T-helper 2 cell treated with Interferon-gamma antibody and Interleukin-4, amounts not matched to agents 100 ng/mL and 5 ng/mL, for 36 hours (primary cell): ENCODE data around the gene POLR2B. TPM values are rescaled to one million over a fixed set of nuclear protein-coding genes. Genes with fewer than 3 reads are reported as not detected.
"Not testable (repeated sequence)": the region's sequence is repeated elsewhere in the genome, so short reads cannot be mapped to it uniquely, and the experiment has no call there.

ENCODE experiments used
- intact Hi-C: fragments of 100-400 bp; cut with micrococcal nuclease; formaldehyde crosslinking; loops from one replicate; pipeline ENCODE4 v1.15.1; 2023
- total RNA-seq: library from RNA; stranded (reverse); gene quantifications from 2 replicates; pipeline ENCODE4 v1.2.3, GENCODE V29; 2022

The POLR2B gene
- total RNA-seq, result 115 and 122 TPM in 2 replicates

DNA sequence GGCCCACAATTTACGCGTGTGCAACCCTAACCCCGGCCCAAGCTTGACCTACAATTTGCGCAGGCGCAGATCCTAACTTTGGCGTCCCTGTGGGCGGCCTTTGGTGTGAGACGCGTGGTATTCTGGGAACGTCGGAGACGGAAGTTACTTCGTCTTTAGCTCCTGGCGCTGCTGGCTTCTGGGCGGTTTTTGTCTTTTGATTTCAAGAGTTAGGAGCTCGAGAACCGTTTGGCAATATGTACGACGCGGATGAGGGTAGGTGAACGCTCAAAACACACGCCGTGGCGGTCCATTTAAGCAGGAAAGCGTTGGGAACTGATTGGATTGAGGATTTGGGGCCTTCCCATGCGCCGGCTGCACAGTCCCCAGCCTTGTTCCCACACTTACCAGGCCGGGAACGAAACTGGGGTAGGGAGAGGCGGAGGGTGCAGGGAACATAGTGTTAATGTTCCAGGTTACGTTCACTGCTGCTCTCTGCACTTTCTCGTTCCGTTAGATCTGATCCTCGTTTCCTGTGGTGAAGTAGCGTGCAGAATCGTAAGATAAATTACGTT lies at the start of gene POLR2B:
Gene POLR2B, plus strand, starts transcription at position 147 of the 554 bp plus-strand sequence. Its CDS starts 90 bp downstream, at position 237.
- intact Hi-C loops, result loop anchor here (1.0 to 10.0 kb wide), 7 partner anchors 177 to 1582 kb away; partner anchors contain the start of genes AASDH, CEP135, CLOCK and SRP72

DNA sequence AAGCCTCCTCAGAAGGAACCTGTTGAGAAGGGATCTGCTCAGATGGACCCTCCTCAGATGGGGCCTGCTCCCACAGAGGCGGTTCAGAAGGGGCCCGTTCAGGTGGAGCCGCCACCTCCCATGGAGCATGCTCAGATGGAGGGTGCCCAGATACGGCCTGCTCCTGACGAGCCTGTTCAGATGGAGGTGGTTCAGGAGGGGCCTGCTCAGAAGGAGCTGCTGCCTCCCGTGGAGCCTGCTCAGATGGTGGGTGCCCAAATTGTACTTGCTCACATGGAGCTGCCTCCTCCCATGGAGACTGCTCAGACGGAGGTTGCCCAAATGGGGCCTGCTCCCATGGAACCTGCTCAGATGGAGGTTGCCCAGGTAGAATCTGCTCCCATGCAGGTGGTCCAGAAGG lies 48.1 kb upstream of the POLR2B start:
- intact Hi-C loops, result no loop called here

DNA sequence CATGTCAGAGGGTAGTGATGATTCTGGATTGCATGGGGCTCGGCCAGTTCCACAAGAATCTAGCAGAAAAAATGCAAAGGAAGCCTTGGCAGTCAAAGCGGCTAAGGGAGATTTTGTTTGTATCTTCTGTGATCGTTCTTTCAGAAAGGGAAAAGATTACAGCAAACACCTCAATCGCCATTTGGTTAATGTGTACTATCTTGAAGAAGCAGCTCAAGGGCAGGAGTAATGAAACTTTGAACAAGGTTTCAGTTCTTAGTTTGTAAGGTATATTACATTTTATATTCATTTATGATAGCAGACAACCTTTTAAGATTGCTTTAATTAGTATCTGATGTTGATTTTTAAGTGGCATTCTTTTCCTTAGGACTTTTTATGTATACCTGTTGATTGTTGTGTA lies 46.8 kb upstream of the POLR2B start:
- intact Hi-C loops, result no loop called here

DNA sequence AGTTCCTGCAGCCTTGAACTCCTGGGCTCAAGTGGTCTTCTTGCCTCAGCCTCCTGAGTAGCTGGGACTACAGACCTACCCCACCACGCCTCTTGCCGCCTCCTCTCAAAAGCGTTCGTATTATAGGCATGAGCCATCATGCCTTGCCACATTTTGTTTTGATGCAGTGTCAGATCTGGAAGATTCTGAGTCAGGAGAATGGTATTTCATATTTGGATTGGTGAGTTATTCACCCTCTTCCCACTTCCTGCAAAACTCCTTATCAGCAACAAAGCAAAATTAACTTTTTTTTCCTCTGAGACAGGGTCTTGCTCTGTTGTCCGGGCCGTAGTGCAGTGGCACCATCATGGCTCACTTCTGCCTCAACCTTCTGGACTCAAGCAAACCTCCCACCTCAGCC lies 41.4 kb upstream of the POLR2B start:
- intact Hi-C loops, result no loop called here

DNA sequence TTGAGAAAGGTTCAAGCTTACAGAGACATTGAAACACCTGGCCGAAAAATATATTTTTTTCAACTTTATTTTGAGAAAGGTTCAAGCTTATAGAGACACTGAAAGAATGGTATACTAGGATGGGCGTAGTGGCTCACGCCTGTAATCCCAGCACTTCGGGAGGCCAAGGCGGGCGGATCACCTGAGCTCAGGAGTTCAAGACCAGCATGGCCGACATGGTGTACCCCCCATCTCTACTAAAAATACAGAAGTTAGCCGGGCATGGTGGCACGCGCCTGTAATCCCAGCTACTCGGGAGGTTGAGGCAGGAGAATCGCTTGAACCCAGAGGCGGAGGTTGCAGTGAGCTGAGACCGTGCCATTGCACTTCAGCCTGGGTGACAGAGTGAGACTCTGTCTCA lies 38.9 kb upstream of the POLR2B start:
- intact Hi-C loops, result not testable (repeated sequence)

DNA sequence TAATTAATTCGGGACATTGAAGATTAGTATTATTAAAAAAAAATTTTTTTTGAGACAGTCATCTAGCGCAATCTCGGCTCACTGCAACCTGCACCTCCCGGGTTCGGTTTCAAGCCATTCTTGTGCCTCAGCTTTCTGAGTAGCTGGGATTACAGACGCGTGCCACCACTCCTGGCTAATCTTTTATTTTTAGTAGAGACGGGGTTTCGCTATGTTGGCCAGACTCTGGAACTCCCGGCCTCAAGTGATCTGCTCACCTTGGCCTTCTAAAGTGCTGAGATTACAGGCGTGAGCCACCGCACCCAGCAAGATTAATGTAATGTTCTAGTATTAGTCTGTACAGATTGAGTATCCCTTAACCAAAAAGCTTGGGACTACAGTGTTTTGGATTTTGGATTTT lies 38.3 kb upstream of the POLR2B start:
- intact Hi-C loops, result no loop called here

DNA sequence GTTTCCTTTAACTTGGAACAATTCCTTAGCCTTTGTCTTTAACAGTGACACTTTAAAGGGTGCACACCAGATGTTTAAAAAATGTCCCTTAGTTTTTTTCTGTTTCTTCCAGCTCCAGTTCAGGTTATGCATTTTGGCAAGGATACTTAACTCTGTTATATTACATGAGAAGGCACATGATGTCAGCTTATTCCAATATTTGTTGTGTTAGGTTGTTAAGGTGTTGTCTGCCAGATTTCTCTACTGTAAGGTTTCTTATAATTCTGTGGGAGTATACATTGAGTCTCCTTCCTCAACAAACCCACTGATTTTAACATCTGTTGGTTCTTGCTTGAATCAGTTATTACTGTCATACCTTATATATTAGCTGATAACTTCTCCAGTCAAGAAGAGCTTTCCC lies 37.7 kb upstream of the POLR2B start:
- intact Hi-C loops, result no loop called here

DNA sequence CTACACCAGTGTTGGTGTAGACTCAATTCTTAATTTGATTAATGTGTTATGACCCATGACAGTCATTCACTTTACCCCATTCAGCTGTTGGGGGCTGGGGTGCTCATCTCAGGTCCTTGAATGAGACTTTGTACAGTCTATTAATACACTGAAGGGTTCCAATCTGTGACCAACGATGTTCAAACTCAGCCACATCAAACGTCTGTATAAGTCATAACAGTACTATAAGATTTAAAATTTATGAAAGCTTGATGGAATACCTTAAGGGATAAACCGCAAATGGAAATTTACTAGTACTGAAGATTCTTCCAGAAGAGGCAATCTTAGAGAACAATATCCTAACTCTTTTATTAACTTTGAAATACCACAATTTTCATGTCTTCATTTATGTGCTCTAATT lies 37.3 kb upstream of the POLR2B start:
- intact Hi-C loops, result no loop called here

DNA sequence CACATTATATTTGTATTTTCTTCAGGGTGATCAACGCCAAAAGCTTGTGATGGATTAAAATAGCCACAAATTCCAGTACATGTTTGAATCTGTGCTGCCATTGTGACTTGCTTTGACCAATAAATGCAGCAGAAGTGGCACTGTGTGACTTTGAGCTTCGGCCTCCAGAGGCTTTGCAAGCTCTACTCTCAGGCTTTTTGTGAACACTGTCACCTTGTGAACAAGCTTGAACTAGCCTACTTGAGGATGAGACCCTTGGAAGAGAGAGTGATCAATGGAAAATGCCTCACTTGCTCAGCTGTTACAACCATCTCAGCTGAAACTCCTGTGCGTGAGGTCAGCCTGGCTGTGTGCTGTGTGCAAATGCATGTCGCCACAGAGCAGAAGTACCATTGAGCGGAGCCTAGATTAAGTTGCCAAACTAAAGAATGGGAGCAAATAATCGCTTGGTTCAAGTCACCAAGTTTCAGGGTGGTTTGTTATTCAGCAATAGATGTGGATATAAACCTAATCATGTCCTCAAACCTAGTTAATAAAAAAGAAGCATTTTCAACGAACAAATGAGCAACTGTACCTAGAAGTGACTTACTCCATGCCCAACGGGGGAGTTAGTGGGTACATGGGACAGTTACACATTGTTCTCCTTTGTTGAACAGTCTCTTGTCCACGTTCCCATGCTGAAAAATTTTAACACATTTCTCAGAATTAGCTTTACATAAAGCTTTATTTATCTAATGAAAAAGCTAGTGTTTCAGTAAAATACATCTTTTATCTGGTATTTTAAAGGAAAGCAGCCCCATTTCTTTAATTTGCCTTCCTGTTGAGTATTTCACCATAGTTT lies 24.8 kb upstream of the POLR2B start:
- intact Hi-C loops, result no loop called here

DNA sequence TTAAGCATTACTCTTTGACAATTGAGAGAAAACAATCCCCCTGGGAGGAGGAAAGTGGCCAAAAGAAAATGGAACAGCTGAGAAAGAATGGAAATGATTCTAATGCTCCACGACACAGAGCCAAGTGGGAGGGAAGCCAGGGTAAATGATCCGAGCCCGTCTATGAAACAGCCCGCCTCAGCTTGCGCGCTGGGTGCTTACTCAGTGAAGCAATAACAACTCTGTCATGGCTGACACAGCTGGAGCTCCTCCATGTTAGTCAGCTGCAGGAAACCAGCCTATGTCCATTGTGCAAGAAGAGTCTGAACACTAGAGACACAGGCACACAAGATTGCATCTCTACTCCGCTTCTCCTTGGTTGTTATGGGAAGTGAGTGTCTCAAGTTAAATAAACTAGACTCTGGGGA lies 20.6 kb upstream of the POLR2B start:
- intact Hi-C loops, result no loop called here

DNA sequence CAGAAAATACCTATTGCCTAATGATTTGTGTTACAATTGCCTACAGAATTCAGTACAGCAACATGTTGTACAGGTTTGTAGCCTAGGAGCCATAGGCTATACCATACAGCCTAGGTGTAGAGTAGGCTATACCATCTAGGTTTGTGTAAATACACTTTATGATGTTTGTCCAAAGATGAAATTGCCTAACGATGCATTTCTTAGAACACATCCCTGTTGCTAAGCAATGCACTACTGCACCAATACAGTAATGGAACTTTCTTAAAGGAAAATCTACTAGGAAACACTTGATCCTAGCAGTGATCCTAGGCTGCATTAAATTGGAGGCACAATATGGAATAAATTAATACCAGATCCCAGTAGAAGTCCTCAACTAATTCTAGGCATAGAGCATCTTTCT lies 19.6 kb upstream of the POLR2B start:
- intact Hi-C loops, result no loop called here

DNA sequence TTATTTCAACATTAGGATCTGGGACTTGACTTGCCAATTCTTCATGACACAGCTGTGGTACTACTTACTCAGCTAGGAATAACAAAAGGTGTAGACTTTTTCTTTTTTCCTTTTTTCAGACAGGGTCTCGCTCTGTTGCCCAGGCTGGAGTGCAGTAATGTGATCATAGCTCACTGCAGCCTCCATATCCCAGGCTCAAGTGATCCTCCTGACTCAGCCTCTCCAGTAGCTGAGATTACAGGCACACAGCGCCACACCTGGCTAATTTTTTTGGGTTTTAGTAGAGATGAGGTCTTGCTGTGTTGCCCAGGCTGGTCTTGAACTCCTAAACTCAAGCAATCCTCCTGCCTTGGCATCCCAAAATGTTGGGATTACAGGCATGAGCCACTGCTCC lies 17.6 kb upstream of the POLR2B start:
- intact Hi-C loops, result no loop called here

DNA sequence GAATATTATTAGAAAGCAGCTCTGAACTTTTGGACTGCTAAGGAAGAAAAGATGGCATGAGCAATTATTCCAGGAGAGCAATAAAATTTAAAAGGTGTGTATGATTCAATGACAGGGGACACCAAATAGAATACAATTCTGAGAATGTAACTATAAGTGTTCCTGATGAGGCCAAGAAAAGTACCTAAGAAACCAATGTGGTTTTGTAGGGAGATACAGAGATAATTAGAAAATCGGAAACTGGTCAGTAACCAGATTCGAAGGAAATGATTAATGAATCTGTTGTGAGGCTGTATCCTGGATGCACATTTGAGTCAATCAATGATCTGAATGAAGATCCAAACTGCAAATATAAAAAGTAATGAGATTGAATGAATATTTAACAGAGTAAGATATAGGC lies 7.3 kb upstream of the POLR2B start:
- intact Hi-C loops, result loop anchor here (10.0 kb wide), 1 partner anchor 427 kb away; no protein-coding TSS in a partner anchor

DNA sequence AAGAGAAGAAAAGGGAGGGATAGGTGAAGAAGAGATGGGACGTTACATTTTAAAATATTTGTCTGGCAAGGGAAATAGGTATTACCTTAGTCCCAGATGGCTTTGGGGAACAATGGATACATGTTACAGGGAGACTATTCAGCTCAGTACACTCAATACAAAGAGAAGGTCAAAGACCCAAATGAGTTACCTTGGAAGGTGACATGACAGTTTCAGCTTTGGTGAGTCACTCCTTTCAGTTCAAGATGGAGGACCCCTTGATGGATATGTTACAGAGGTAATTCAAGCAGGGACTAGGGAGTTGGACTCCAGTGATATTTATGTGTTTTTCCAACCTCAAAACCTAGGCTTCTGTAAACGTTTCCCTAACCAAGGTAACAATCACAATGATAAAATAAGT lies 6.3 kb upstream of the POLR2B start:
- intact Hi-C loops, result loop anchor here (10.0 kb wide), 1 partner anchor 428 kb away; no protein-coding TSS in a partner anchor

DNA sequence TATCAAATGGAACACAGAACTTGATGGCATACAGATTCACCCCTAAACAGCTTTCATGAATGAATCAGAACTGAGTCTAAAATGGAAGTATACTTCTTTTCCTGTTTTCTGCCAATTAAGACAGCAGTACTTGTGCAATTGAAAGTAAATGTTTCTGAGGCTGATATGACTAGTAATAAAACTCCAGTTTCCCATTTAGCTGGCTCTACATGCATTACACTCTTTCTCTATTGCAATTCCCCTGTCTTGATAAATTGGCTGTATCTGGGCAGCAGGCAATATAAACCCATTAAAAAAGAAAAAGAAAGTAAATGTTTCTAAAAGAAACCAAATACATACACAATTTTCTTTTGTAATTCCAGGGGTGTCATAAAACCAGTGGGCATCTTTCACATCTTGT lies 5.9 kb upstream of the POLR2B start:
- intact Hi-C loops, result loop anchor here (10.0 kb wide), 1 partner anchor 428 kb away; no protein-coding TSS in a partner anchor

DNA sequence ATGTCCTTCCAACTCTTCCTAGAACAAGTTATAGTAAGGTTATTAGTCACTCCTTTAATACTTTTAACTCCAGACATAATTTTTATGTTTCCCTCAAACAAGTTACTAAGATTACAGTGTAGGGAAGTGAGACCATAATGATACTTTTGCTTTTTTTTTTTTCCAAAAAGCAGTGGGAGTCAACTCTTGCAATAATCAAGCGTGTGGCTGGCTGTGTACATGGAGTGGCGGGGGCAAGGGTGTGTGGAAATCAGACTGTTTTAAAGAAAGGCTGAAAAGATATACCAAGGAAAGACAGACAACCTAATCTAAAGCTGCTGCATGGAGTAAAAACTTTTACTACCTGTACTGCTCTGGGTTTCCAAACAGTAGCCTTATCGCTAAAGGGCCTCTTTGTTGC lies 5.4 kb upstream of the POLR2B start:
- intact Hi-C loops, result loop anchor here (10.0 kb wide), 1 partner anchor 429 kb away; no protein-coding TSS in a partner anchor

DNA sequence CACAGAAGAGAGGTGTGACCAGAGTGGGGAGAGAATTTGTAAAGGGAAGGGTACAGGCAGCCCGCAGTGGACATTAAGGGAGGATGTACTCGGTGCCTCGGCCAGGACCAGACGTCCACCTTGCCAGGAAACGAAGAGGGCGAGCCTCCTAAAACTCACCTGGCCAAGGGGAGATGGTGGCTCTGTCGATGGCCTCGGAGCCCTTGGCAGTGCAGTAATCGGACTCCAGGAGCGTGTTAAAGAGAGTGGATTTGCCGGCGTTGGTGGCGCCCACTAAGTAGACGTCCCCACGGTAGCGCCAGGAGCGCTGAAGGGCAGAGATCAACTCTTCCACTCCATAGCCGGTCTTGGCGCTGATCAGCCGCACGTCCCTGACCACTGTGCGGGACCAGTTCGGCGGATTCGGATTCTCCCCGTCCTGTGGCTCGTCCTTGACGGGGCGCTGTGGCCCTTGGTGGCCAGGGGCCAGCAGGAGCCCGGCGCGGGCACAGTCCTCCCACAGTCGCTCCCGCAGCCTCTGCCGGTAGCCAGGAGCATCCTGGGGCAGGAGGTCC lies 2.3 kb upstream of the POLR2B start:
- intact Hi-C loops, result loop anchor here (5.0 to 10.0 kb wide), 4 partner anchors 174 to 1579 kb away; partner anchors contain the start of genes CLOCK and TMEM165

DNA sequence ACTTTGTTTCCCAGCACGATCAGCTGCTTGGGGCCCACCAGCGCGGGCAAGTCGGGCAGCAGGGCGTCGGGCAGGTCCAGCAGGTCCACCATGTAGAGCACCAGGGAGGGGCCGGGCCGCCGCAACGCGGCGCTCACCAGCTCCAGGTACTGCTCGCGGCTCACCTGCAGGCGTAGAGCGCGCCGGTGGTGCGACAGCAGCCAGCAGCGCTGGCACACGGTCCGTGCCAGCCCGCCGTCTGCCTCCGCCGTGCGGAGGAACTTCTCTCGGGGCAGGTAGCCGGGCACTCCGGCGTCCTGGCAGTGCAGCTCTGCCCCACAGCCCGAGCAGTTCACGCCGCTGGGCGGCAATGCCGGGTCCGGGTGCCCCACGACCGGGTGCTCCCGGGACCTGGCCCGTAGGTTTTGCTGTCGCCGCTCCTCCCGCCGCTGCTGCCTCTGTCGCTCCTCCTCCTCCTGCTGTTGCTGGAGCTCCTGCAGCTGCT lies 1.8 kb upstream of the POLR2B start:
- intact Hi-C loops, result loop anchor here (1.0 to 10.0 kb wide), 7 partner anchors 68 to 1580 kb away; partner anchors contain the start of genes CLOCK, EXOC1, PAICS and TMEM165

DNA sequence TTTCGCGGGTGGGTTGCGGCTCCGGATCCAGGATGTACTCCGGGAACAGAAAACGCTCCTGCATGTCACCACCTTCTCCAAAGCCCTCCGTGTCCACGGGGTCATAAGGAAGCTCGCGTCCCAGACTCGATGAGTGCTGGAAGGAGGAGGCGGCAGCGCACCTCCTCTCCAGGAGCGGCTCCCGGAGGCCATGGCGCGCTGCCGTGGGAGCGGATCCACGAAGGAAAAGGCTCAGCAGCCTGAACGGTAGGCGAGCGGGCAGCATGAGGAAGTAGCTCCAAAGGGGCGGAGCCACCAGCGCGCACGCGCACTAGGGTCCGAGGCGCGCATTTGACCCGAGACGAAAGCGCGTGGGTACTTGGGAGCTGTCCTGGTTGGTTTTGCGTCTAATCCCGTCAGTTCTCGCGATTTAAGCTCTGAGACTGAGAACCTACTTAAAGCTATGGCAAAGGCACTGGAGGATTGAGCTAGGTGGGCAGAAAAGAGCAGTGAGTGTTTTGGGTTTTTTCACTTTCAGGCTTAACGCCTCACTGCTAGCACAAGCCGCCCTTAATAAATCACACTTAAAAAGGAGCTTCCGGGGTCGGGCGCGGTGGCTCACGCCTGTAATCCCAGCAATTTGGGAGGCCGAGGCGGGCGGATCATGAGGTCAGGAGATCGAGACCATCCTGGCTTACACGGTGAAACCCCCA lies 1.2 kb upstream of the POLR2B start, which contains the start of gene NOA1:
Gene NOA1, minus strand, starts transcription at position 286 of the 692 bp plus-strand sequence. Its CDS starts 21 bp downstream, at position 265.
- intact Hi-C loops, result loop anchor here (1.0 to 10.0 kb wide), 9 partner anchors 68 to 1580 kb away; partner anchors contain the start of genes AASDH, CLOCK, EXOC1 and PAICS

DNA sequence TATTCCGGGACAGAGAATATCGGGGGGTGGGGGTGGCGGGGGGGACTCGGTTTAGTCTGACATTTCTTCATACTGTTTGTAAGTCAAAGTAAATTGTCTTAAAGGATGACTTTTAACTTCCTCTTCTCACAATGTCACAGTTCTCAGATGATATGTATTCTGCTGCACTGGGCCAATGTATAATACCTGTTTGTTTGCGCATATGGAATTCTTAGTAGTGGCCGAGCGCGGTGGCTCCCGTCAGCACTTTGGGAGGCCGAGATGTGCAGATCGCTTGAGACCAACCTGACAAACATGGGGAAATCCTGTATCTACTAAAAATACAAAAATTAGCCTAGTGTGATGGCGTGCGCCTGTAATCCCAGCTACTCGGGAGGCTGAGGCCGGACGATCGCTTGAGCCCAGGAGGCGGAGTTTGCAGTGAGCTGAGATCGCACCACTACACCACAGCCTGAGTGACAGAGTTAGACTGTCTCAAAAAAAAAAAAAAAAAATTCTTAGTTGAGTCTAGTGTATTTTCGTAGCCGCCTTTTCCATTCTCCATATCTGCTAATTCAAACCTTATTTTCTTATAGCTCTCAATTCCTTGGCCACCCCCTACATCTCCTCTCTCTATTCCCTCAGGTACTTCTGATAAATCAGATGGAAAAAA lies 851 bp downstream of the POLR2B start:
- intact Hi-C loops, result loop anchor here (1.0 to 10.0 kb wide), 7 partner anchors 177 to 1582 kb away; partner anchors contain the start of genes AASDH, CEP135, CLOCK and SRP72
